SH-SY5Y (cell line): Measurements from ENCODE around the gene HUWE1.

Experiments used
- GATA2 ChIP-seq: IDR thresholded peaks from 2 replicates; pipeline ENCODE4 v1.6.1; 2011; ENCODE audit warnings: mild to moderate bottlenecking, low read depth, low read length
- GATA3 ChIP-seq: IDR thresholded peaks from 2 replicates; pipeline ENCODE4 v1.6.1; 2011; ENCODE audit warnings: low read depth, mild to moderate bottlenecking, low read length, moderate library complexity

DNA sequence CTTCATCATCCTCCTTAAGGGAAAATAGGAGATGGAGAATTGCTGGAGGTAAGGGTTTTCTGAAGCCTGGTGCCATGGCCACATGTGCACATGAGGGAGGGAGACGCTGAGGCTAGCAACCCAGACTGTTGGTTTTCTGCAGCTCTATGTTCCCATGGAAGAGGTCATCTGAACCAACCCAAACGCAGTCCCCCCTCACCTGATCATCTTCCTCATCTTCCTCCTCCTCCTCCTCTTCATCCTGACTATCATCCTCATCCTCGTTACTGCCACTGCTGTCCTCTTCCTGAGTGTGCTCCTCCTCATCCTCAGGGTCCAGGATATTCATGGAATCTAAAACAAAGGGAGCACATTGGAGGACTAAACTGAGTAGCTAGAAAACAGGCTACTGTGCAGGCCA, 124.6 kb downstream of the HUWE1 start:
- no peak for TF ChIP-seq GATA3
- TF ChIP-seq GATA2: no peak
